ENCODE measurements around the gene CERS6. TPM values are rescaled to one million over a fixed set of nuclear protein-coding genes. Genes with fewer than 3 reads are reported as not detected.

The CERS6 gene
- total RNA-seq, 4 donors from 2014 or later, result 46.6 to 67.7 (median 53.6) TPM

DNA sequence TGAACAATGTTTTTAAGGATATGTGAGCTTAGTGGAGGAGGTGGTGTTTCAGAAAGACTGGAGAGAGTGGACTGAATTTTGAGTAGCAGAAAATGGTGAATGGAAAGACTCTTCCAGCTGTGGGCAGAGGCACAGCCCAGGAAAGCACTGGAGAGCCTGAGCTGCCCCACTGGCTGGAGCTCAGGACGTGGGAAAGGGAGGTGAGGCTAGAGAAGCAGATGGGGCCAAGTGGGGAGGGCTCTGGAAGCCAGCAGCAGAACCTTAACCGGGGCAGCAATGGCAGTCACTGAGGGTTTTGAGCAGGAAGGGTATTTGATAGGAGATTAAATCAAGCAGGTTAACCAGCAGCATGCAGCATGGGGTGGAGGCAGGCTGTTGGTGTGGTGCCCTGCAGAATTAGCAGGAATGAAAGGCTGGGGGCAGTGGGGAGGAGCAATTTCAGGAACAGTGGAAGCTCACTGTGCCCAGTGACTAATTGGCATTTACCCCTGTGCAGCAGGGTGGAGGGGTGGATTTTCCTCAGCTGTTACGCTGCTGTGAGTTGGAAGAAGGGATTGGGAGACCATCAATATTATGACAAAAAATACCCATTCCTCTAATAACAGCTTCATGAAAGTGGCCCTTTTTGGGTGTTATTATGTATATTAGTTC is 136.2 kb downstream of the CERS6 start:
- Histone ChIP-seq H3K4me3 (no peak overlapping the region), H3K4me1 (peaks cover 24 to 37% (median 34%) of the 10 kb centered on the region in 4 donors), H3K9me3 (no peaks in the 10 kb centered on the region), H3K36me3 (no peaks in the 10 kb centered on the region), H3K27me3 (no peaks in the 10 kb centered on the region), H3K27ac (replicated peaks in 1 of 4) (no peak overlapping the region)
- no peak for DNase-seq (ENCODE audit: extremely low spot score)
- intact Hi-C loops (cut with DNase I), result no loop called here
- TF ChIP-seq POLR2AphosphoS5 (IDR thresholded peaks at IDR 0.05) (no peak), POLR2A (IDR thresholded peaks at IDR 0.05; ENCODE audit: low read depth) (no peak), EP300 (IDR thresholded peaks at IDR 0.05) (no peak)
- TF ChIP-seq, protein P1, sequence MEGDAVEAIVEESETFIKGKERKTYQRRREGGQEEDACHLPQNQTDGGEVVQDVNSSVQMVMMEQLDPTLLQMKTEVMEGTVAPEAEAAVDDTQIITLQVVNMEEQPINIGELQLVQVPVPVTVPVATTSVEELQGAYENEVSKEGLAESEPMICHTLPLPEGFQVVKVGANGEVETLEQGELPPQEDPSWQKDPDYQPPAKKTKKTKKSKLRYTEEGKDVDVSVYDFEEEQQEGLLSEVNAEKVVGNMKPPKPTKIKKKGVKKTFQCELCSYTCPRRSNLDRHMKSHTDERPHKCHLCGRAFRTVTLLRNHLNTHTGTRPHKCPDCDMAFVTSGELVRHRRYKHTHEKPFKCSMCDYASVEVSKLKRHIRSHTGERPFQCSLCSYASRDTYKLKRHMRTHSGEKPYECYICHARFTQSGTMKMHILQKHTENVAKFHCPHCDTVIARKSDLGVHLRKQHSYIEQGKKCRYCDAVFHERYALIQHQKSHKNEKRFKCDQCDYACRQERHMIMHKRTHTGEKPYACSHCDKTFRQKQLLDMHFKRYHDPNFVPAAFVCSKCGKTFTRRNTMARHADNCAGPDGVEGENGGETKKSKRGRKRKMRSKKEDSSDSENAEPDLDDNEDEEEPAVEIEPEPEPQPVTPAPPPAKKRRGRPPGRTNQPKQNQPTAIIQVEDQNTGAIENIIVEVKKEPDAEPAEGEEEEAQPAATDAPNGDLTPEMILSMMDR (IDR thresholded peaks at IDR 0.05), result no peak
- 84% methylated on average over 3 of the region's 3 CpGs for WGBS

DNA sequence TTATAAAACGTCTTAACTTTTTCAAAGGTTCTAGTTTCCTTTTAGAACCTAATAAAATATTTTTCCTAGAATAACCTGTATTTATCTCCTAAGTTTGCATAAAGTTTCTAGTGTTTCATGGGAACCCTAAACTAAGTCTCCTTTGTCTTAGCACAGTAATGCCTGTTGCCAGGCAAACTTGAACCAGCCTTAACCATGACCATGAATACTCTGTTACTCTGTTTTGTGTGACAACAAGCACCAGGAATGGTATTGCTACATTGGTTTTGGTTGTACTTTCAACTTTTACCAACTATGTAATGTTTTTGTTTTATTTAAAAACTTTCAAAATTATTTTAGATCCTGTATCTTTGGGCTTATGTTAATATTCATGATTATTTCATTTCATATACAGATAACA is 137.6 kb downstream of the CERS6 start:
- Histone ChIP-seq H3K4me3 (no peak overlapping the region), H3K27ac (replicated peaks in 1 of 4) (no peak overlapping the region), H3K36me3 (no peaks in the 10 kb centered on the region), H3K27me3 (no peaks in the 10 kb centered on the region), H3K4me1 (peaks cover 19 to 25% (median 23%) of the 10 kb centered on the region in 4 donors), H3K9me3 (no peaks in the 10 kb centered on the region)
- no peak for TF ChIP-seq POLR2AphosphoS5 (IDR thresholded peaks at IDR 0.05)
- TF ChIP-seq POLR2A (IDR thresholded peaks at IDR 0.05; ENCODE audit: low read depth), result no peak
- TF ChIP-seq, protein P1 (IDR thresholded peaks at IDR 0.05), result no peak
- no peak for TF ChIP-seq EP300 (IDR thresholded peaks at IDR 0.05)
- no peak for DNase-seq (ENCODE audit: extremely low spot score)
- intact Hi-C loops (cut with DNase I), result no loop called here
- 97% methylated on average over 1 of the region's 1 CpG for WGBS

DNA sequence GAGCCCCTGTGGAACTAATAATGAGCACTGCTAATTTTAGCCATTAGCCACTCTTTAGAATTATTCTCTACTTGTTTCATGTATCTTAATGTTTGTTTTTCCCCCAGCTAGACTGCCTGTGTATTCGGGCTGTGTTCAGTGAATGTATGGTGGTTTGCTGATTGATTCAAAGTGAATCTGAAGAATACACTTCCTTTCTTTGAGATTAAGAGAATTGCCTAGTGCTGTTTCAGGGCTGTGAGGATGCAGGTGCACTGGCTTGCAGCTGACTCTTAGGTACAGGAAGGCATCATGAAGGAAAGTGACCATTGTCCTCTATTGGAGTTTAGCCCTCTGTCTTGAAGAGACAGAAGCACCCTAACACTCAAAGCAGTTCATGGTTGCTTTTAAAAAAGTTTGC is 138.7 kb downstream of the CERS6 start:
- no peak for DNase-seq (ENCODE audit: extremely low spot score)
- intact Hi-C loops (cut with DNase I), result no loop called here
- no peak for TF ChIP-seq EP300 (IDR thresholded peaks at IDR 0.05)
- TF ChIP-seq, protein P1 (IDR thresholded peaks at IDR 0.05), result no peak
- H3K4me3 ChIP-seq, result no peak overlapping the region
- H3K36me3 ChIP-seq, result no peaks in the 10 kb centered on the region
- H3K4me1 ChIP-seq, result peaks cover 10 to 21% (median 18%) of the 10 kb centered on the region in 4 donors
- no peaks in the 10 kb centered on the region for H3K9me3 ChIP-seq
- 61% methylated on average over 1 of the region's 1 CpG for WGBS
- no peaks in the 10 kb centered on the region for H3K27me3 ChIP-seq
- H3K27ac ChIP-seq (replicated peaks in 1 of 4), result no peak overlapping the region

DNA sequence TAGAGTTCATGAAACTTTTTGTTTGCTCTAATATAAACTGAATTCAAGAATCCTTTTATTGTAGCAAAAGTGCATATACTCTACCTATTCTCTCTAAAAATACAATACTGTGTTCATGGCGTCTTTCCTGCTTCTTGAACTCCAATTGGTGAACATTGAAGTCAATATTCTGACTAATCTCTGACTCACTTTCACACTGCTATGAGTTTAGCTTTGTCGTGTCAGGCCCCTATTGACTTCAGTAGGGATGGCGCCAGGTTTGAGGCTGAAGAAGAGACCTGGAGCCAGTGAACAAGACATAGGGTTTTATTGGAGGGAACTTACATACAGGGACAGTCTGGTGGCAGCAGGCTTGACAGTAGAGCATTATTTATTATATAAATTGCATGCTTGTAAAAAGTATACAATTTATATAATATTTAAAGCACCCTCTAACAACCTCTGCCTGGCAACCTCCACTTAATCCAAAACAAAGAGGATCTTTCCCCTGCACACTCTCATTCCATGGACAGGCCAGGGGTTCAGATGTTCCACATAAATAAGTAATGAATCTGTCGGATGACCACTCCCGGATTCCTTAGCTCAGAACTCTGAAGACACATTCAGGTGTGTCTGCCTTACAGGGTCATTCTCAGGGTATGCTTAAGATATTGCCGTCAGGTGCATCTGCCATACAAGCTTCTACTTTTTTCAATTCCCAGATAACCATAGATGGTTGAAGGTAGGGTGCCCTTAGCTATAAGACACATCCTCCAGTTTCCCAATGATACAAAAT is 141.0 kb downstream of the CERS6 start:
- 95% methylated on average over 6 of the region's 6 CpGs for WGBS
- intact Hi-C loops (cut with DNase I), result no loop called here
- Histone ChIP-seq H3K9me3 (no peaks in the 10 kb centered on the region), H3K27me3 (no peaks in the 10 kb centered on the region), H3K4me1 (peaks cover 8 to 16% (median 12%) of the 10 kb centered on the region in 4 donors), H3K36me3 (no peaks in the 10 kb centered on the region), H3K27ac (replicated peaks in 1 of 4) (no peak overlapping the region), H3K4me3 (no peak overlapping the region)
- TF ChIP-seq POLR2A (IDR thresholded peaks at IDR 0.05; ENCODE audit: low read depth), result no peak
- TF ChIP-seq, protein P1 (IDR thresholded peaks at IDR 0.05), result no peak
- no peak for TF ChIP-seq EP300 (IDR thresholded peaks at IDR 0.05)
- TF ChIP-seq POLR2AphosphoS5 (IDR thresholded peaks at IDR 0.05), result no peak
- no peak for DNase-seq (ENCODE audit: extremely low spot score)

All from esophagus muscularis mucosa (tissue), 4 donors.